OCI-LY7 (cell line): ENCODE measurements around the gene LRRC56. TPM values are rescaled to one million over a fixed set of nuclear protein-coding genes. Genes with fewer than 3 reads are reported as not detected.

Source experiments
- BruUV-seq: library from RNA; stranded (reverse); fragments of 400-500 nt; replicated peaks from 2 replicates; lab custom pipeline; 2021; lab: Mats Ljungman, UMichigan
- CTCF ChIA-PET: fragments of 300-600 bp; sonication (Branson Sonifier 250); formaldehyde crosslinking; loops from one replicate; lab custom pipeline; 2022; ENCODE audit warnings: antibody characterized with exemption; ENCODE audit not compliant: unreplicated experiment; lab: Charles Lee
- POLR2A ChIA-PET: fragments of 300-600 bp; sonication (Branson Sonifier 250); formaldehyde crosslinking; loops from one replicate; lab custom pipeline; 2022; ENCODE audit warnings: antibody characterized with exemption; lab: Charles Lee
- DNase-seq: peaks from one replicate; pipeline ENCODE4 v3.0.0-alpha.2; 2015; ENCODE audit warnings: low spot score
- H2AFZ ChIP-seq: fragments of 200-600 bp; sonication (generic), shearing (Covaris generic); 2 replicates; pipeline ENCODE4 v1.6.1; 2014; ENCODE audit warnings: mild to moderate bottlenecking, antibody characterized with exemption, low read length, moderate library complexity
- H3K27ac ChIP-seq: fragments of 200-600 bp; sonication (generic); 2 replicates; pipeline ENCODE4 v1.5.1; 2014; ENCODE audit warnings: mixed run types, low read depth, mild to moderate bottlenecking, moderate library complexity, low read length, inconsistent platforms; ENCODE audit not compliant: poor library complexity, severe bottlenecking
- H3K36me3 ChIP-seq: fragments of 200-600 bp; sonication (generic); 2 replicates; pipeline ENCODE4 v1.6.1; 2014; ENCODE audit warnings: mild to moderate bottlenecking, antibody characterized with exemption, low read length, moderate library complexity, mixed read lengths; ENCODE audit not compliant: insufficient read depth
- H3K4me1 ChIP-seq: fragments of 200-600 bp; sonication (generic); 2 replicates; pipeline ENCODE4 v1.5.1; 2014; ENCODE audit warnings: mild to moderate bottlenecking, low read length; ENCODE audit not compliant: insufficient read depth, poor library complexity, severe bottlenecking
- H3K4me2 ChIP-seq: fragments of 200-600 bp; sonication (generic); 2 replicates; pipeline ENCODE4 v1.6.1; 2014; ENCODE audit warnings: mild to moderate bottlenecking, low read length
- H3K4me3 ChIP-seq: fragments of 200-600 bp; sonication (generic); 2 replicates; pipeline ENCODE4 v1.5.1; 2014; ENCODE audit warnings: mild to moderate bottlenecking, low read depth, low read length; ENCODE audit not compliant: poor library complexity, severe bottlenecking
- H3K79me2 ChIP-seq: fragments of 200-600 bp; sonication (generic); 2 replicates; pipeline ENCODE4 v1.6.1; 2016; ENCODE audit warnings: low read depth, mild to moderate bottlenecking, low read length, moderate library complexity, mixed read lengths; ENCODE audit not compliant: insufficient read depth
- H3K9me2 ChIP-seq: fragments of 200-600 bp; sonication (generic); 2 replicates; pipeline ENCODE4 v1.6.1; 2016; ENCODE audit warnings: mild to moderate bottlenecking, low read length, mixed read lengths; ENCODE audit not compliant: insufficient read depth
- H3K9me3 ChIP-seq: fragments of 200-600 bp; sonication (generic); 2 replicates; pipeline ENCODE4 v1.6.1; 2014; ENCODE audit warnings: mild to moderate bottlenecking, mixed run types, low read length, mixed read lengths
- H4K20me1 ChIP-seq: fragments of 200-600 bp; sonication (generic); 2 replicates; pipeline ENCODE4 v1.6.1; 2014; ENCODE audit warnings: mild to moderate bottlenecking, antibody characterized with exemption, low read length, moderate library complexity, mixed read lengths; ENCODE audit not compliant: insufficient read depth
- EZH2phosphoT487 ChIP-seq: fragments of 200-600 bp; sonication (generic); IDR thresholded peaks from 2 replicates; pipeline ENCODE4 v1.6.1; 2018; ENCODE audit warnings: low read depth, borderline replicate concordance, mild to moderate bottlenecking, mixed run types, antibody characterized with exemption, low read length, moderate library complexity, mixed read lengths
- intact Hi-C: fragments of 100-400 bp; cut with micrococcal nuclease; formaldehyde crosslinking; loops from one replicate; pipeline ENCODE4 v1.10.0; 2022; ENCODE audit not compliant: unreplicated experiment
- total RNA-seq, 2 experiments: library from RNA; depleted of rRNA in 1 of 2; stranded (reverse); fragments of >200 nt in 1 of 2; shearing (Covaris generic) in 1 of 2; gene quantifications; 2 replicates each; pipeline ENCODE4 v1.2.3, GENCODE V29; 2014 to 2022
- TF ChIP-seq, protein P1 (sequence below): fragments of 200-600 bp; sonication (generic); conservative IDR thresholded peaks from 2 replicates; pipeline ENCODE4 v1.5.1; 2014; ENCODE audit warnings: mild to moderate bottlenecking, antibody characterized with exemption, low read length, moderate library complexity, mixed read lengths

LRRC56 gene
- total RNA-seq, 2 experiments from 2014 or later, result 1.6 to 2.5 TPM

DNA sequence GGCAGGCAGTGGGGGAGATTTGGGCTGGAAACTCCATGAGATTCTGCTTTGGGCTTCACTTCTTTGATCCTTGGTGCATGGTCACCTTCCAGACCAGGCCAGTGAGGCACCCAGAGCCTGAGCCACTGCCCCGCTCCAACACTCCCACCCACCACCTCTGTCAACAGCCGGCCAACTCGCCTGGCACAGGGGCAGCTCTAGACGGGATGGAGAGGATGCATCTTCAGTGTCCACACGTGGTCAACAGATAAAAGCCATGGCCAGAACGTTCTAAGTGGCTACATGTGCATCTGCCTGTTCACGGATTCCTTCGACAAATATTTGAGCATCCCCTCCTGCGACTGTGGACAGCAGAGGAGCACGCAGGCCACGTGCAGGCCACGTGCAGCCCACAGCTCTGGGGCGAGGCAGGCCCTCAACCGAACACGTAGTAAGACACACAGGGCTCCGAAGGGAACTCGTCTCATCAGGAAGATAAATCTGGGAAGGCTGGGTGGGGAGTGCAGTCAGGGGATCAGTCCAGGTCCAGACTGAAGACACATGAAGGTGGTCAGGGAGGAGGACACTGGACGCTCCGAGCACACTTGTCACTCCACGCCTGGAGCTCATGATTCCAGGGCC lies 1.2 kb downstream of the LRRC56 start:
- Histone ChIP-seq H4K20me1 (no peaks in the 10 kb centered on the region), H3K79me2 (no peaks in the 10 kb centered on the region), H3K4me3 (peak overlapping the region; percentile 77), H3K9me3 (no peaks in the 10 kb centered on the region), H3K36me3 (peaks cover 3% of the 10 kb centered on the region; the same call in 1 of the 2 replicates), H3K4me1 (peaks cover 32% of the 10 kb centered on the region), H2AFZ (no peak overlapping the region), H3K9me2 (no peaks in the 10 kb centered on the region), H3K27ac (no peak overlapping the region), H3K4me2 (peak overlapping the region; percentile 94)
- CTCF ChIA-PET, result no interaction called here
- BruUV-seq, result no TSS peak
- DNase-seq, result no peak
- TF ChIP-seq, protein P1, sequence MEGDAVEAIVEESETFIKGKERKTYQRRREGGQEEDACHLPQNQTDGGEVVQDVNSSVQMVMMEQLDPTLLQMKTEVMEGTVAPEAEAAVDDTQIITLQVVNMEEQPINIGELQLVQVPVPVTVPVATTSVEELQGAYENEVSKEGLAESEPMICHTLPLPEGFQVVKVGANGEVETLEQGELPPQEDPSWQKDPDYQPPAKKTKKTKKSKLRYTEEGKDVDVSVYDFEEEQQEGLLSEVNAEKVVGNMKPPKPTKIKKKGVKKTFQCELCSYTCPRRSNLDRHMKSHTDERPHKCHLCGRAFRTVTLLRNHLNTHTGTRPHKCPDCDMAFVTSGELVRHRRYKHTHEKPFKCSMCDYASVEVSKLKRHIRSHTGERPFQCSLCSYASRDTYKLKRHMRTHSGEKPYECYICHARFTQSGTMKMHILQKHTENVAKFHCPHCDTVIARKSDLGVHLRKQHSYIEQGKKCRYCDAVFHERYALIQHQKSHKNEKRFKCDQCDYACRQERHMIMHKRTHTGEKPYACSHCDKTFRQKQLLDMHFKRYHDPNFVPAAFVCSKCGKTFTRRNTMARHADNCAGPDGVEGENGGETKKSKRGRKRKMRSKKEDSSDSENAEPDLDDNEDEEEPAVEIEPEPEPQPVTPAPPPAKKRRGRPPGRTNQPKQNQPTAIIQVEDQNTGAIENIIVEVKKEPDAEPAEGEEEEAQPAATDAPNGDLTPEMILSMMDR, result no peak
- TF ChIP-seq EZH2phosphoT487, result no peak
- intact Hi-C loops, result loop anchor here (5.0 kb wide), 1 partner anchor 91 kb away; no protein-coding TSS in a partner anchor
- POLR2A ChIA-PET, result no interaction called here

DNA sequence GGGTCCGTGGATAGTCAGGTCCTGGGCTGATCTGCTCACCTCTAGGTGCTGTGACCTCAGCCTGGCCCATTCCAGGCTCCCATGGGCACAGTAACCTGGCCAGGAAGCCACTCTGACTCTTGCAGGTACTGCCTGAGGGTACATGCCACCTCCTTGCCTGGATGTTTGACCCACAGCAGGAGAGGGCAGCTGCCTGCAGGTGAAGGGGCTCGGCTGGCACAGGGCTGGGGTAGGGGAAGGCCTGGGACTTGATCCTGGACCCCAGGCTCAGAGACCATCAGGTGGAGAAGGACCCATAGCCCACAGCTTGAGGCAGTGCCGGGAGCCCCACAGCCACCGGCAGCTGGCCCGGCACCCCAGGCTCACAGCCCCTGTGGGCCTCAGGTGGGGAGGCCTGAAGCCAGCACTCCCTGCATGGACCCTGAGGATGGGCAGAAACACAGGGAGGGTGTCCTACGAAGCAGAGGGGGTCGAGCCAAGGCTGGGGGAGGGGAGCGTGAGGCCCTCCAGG lies 2.7 kb downstream of the LRRC56 start:
- ChIA-PET POLR2A (no interaction called here), CTCF (interaction anchor here (0.6 kb wide), 1 partner anchor 217 kb away, joined by 3 read pairs; no protein-coding TSS in a partner anchor)
- TF ChIP-seq, protein P1, result no peak
- no peak for TF ChIP-seq EZH2phosphoT487
- no TSS peak for BruUV-seq
- Histone ChIP-seq H3K9me2 (no peaks in the 10 kb centered on the region), H3K36me3 (no peaks in the 10 kb centered on the region), H3K79me2 (no peaks in the 10 kb centered on the region), H2AFZ (no peak overlapping the region), H3K9me3 (no peaks in the 10 kb centered on the region), H4K20me1 (no peaks in the 10 kb centered on the region), H3K4me1 (peaks cover 24% of the 10 kb centered on the region), H3K4me2 (no peak overlapping the region), H3K4me3 (no peak overlapping the region), H3K27ac (no peak overlapping the region)
- DNase-seq, result no peak
- intact Hi-C loops, result loop anchor here (5.0 kb wide), 1 partner anchor 93 kb away; no protein-coding TSS in a partner anchor
